ENCODE results near the gene IFRD2. TPM values are rescaled to one million over a fixed set of nuclear protein-coding genes. Genes with fewer than 3 reads are reported as not detected.

The IFRD2 gene
- total and polyA plus RNA-seq, 2 experiments from 2014 or later = 41.4 to 71.6 TPM

DNA sequence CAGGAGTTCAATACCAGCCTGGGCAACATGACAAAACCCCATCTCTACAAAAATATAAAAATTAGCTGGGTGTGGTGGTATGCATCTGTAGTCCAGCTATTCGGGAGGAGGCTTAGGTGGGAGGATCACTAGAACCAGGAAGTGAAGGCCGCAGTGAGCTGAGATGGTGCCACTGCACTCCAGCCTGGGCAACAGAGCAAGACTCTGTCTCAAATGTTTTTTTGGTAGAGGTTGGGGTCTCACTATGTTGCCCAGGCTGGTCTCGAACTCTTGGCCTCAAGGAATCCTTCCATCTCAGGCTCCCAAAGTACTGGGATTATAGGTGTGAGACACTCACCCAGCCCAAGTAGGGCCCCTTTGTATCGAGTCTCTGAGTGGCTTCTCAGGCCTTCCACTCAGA is 1.9 kb upstream of the IFRD2 start:
- no peaks in the 10 kb centered on the region for H3K9me2 ChIP-seq (replicated peaks; ENCODE audit: insufficient read depth)
- peaks cover 20% of the 10 kb centered on the region for H3K79me2 ChIP-seq
- no peaks in the 10 kb centered on the region for H3K27me3 ChIP-seq
- no peak for DNase-seq (ENCODE audit: low spot score)
- H4K20me1 ChIP-seq (ENCODE audit: insufficient read depth, poor library complexity, severe bottlenecking) = no peaks in the 10 kb centered on the region
- H3K4me2 ChIP-seq = no peak overlapping the region
- 94% methylated on average over 4 of the region's 4 CpGs for WGBS (ENCODE audit: low lambda C conversion rate, missing lambda C conversion rate)
- no peaks in the 10 kb centered on the region for H3K9me3 ChIP-seq (ENCODE audit: low read depth)
- no peak overlapping the region for H2AFZ ChIP-seq
- no peak overlapping the region for H3K27ac ChIP-seq
- no peak overlapping the region for H3K4me3 ChIP-seq
- TF ChIP-seq, protein P1, sequence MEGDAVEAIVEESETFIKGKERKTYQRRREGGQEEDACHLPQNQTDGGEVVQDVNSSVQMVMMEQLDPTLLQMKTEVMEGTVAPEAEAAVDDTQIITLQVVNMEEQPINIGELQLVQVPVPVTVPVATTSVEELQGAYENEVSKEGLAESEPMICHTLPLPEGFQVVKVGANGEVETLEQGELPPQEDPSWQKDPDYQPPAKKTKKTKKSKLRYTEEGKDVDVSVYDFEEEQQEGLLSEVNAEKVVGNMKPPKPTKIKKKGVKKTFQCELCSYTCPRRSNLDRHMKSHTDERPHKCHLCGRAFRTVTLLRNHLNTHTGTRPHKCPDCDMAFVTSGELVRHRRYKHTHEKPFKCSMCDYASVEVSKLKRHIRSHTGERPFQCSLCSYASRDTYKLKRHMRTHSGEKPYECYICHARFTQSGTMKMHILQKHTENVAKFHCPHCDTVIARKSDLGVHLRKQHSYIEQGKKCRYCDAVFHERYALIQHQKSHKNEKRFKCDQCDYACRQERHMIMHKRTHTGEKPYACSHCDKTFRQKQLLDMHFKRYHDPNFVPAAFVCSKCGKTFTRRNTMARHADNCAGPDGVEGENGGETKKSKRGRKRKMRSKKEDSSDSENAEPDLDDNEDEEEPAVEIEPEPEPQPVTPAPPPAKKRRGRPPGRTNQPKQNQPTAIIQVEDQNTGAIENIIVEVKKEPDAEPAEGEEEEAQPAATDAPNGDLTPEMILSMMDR (IDR thresholded peaks at IDR 0.05; ENCODE audit: poor library complexity) = no peak
- no peak for TF ChIP-seq EZH2phosphoT487 (IDR thresholded peaks at IDR 0.05; ENCODE audit: low read depth, severe bottlenecking, unreplicated experiment)
- TF ChIP-seq EZH2 (IDR thresholded peaks at IDR 0.05; ENCODE audit: borderline replicate concordance) = no peak
- no peaks in the 10 kb centered on the region for H3K36me3 ChIP-seq (replicated peaks; ENCODE audit: insufficient read depth, low read depth)
- peaks cover 23% of the 10 kb centered on the region for H3K4me1 ChIP-seq (ENCODE audit: insufficient read depth)

DNA sequence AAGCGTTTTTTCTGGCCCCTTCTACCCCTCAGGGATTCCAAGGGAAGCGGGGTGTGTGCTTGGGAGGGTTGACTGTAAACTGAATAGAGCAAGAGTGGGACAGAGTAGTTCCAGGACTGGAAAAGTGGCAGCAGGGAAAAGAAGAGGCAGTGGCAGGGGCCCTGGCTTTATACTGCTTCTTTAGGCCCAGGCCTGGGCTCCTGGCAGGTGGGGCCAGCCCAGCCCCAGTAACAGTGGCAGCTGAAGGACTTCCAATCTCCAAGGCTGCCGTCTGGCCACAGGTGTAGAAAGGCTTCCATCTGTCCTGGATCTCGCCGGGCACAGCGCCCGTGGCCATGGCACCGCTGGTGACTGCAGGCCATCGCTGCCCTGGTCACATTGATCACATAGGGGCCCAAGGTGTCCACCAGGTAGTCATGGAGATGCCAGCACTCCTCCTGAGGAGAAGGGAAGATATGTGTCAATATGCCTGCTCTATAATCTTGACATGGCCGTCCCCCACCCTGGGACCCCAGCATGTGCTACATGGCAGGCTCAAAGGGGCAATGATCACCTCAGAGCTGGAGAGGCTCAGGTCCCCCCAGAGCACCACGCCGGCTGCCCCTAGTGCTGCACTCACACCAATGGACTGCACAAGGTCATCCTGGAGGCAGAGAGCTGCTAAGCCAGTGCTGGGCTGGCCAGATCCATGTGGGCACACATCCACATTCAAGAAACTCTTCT is 1.0 kb upstream of the IFRD2 start:
- TF ChIP-seq EZH2 (IDR thresholded peaks at IDR 0.05; ENCODE audit: borderline replicate concordance) (no peak), EZH2phosphoT487 (IDR thresholded peaks at IDR 0.05; ENCODE audit: low read depth, severe bottlenecking, unreplicated experiment) (no peak)
- H3K36me3 ChIP-seq (replicated peaks; ENCODE audit: insufficient read depth, low read depth) = no peaks in the 10 kb centered on the region
- H3K9me3 ChIP-seq (ENCODE audit: low read depth) = no peaks in the 10 kb centered on the region
- H3K4me2 ChIP-seq = peak overlapping the region; percentile 82
- no peaks in the 10 kb centered on the region for H3K27me3 ChIP-seq
- H3K4me3 ChIP-seq = no peak overlapping the region
- H3K4me1 ChIP-seq (ENCODE audit: insufficient read depth) = peaks cover 18% of the 10 kb centered on the region
- no peak for DNase-seq (ENCODE audit: low spot score)
- peak overlapping the region; percentile 54 for H2AFZ ChIP-seq
- peaks cover 16% of the 10 kb centered on the region for H3K79me2 ChIP-seq
- H4K20me1 ChIP-seq (ENCODE audit: insufficient read depth, poor library complexity, severe bottlenecking) = no peaks in the 10 kb centered on the region
- H3K27ac ChIP-seq = peak overlapping the region; percentile 71
- WGBS (ENCODE audit: low lambda C conversion rate, missing lambda C conversion rate) = 90% methylated on average over 12 of the region's 12 CpGs
- no peaks in the 10 kb centered on the region for H3K9me2 ChIP-seq (replicated peaks; ENCODE audit: insufficient read depth)

DNA sequence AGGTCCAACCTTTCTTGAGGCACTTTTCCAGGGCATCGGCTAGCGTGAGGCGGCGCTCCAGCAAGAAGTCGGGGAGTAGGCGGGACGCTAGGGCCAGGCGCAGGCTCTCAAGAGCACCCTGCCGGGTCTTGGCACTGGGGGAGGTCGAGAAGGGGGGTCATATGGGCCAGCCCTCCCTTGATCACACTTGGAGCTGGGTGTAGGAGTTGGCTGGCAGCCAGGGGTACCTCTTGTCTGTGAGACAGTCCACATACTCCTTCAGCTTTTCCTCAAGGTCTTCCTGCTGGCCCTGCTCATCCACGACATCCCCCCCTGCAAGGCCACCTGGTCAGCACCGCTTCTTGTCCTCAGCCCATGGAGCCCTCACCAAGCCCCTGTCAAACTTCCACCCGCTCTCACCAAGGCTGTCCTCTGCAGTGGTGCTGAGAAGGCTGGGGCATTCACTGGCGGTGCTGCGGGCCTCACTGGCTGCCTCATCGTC is 2.0 kb downstream of the IFRD2 start:
- Histone ChIP-seq H2AFZ (no peak overlapping the region), H3K9me3 (ENCODE audit: low read depth) (no peaks in the 10 kb centered on the region), H4K20me1 (ENCODE audit: insufficient read depth, poor library complexity, severe bottlenecking) (no peaks in the 10 kb centered on the region), H3K4me2 (peak overlapping the region; percentile 100), H3K4me1 (ENCODE audit: insufficient read depth) (peaks cover 15% of the 10 kb centered on the region), H3K27me3 (no peaks in the 10 kb centered on the region), H3K79me2 (peaks cover 16% of the 10 kb centered on the region), H3K9me2 (replicated peaks; ENCODE audit: insufficient read depth) (no peaks in the 10 kb centered on the region), H3K36me3 (replicated peaks; ENCODE audit: insufficient read depth, low read depth) (no peaks in the 10 kb centered on the region), H3K4me3 (no peak overlapping the region), H3K27ac (no peak overlapping the region)
- WGBS (ENCODE audit: low lambda C conversion rate, missing lambda C conversion rate) = 96% methylated on average over 16 of the region's 16 CpGs
- no peak for DNase-seq (ENCODE audit: low spot score)
- TF ChIP-seq EZH2phosphoT487 (IDR thresholded peaks at IDR 0.05; ENCODE audit: low read depth, severe bottlenecking, unreplicated experiment) (no peak), EZH2 (IDR thresholded peaks at IDR 0.05; ENCODE audit: borderline replicate concordance) (no peak)
- TF ChIP-seq, protein P1 (IDR thresholded peaks at IDR 0.05; ENCODE audit: poor library complexity) = no peak

DNA sequence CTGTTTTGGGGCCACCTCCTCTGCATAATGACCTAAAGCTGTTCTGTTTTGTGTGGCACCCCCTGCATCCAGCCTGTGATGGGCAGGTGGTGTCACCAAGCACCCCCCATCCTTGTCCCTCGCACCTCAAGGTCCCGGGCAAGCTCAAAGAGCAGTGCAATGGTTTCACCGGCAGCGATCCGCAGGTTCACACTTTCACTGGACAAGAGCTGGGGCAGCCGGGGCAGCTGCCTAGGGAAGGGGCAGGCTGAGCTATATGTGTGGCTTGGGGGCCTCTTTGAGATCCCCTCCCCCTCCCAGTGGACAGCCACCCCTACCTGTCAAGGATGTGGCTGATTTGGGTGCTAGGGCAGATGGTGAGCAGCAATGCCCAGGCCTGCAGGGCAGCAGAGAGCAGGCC is 3.1 kb downstream of the IFRD2 start:
- H3K27ac ChIP-seq = no peak overlapping the region
- no peak overlapping the region for H3K4me2 ChIP-seq
- H3K4me3 ChIP-seq = no peak overlapping the region
- H3K36me3 ChIP-seq (replicated peaks; ENCODE audit: insufficient read depth, low read depth) = no peaks in the 10 kb centered on the region
- peaks cover 16% of the 10 kb centered on the region for H3K79me2 ChIP-seq
- TF ChIP-seq, protein P1 (IDR thresholded peaks at IDR 0.05; ENCODE audit: poor library complexity) = no peak
- TF ChIP-seq EZH2 (IDR thresholded peaks at IDR 0.05; ENCODE audit: borderline replicate concordance) (no peak), EZH2phosphoT487 (IDR thresholded peaks at IDR 0.05; ENCODE audit: low read depth, severe bottlenecking, unreplicated experiment) (no peak)
- no peak overlapping the region for H2AFZ ChIP-seq
- H3K9me3 ChIP-seq (ENCODE audit: low read depth) = no peaks in the 10 kb centered on the region
- 97% methylated on average over 6 of the region's 6 CpGs for WGBS (ENCODE audit: low lambda C conversion rate, missing lambda C conversion rate)
- no peaks in the 10 kb centered on the region for H3K27me3 ChIP-seq
- peaks cover 15% of the 10 kb centered on the region for H3K4me1 ChIP-seq (ENCODE audit: insufficient read depth)
- no peaks in the 10 kb centered on the region for H3K9me2 ChIP-seq (replicated peaks; ENCODE audit: insufficient read depth)
- H4K20me1 ChIP-seq (ENCODE audit: insufficient read depth, poor library complexity, severe bottlenecking) = no peaks in the 10 kb centered on the region
- no peak for DNase-seq (ENCODE audit: low spot score)
